NT2/D1 (cell line): Measurements from ENCODE around the gene FOXE1.

Experiments
- DNase-seq: peaks from one replicate; pipeline ENCODE4 v3.0.0-alpha.2; 2011; ENCODE audit warnings: low read depth, low spot score
- H3K27me3 ChIP-seq: 2 replicates; pipeline ENCODE4 v1.6.0; 2011; ENCODE audit warnings: mild to moderate bottlenecking; ENCODE audit not compliant: insufficient read length, insufficient read depth
- H3K36me3 ChIP-seq: 2 replicates; pipeline ENCODE4 v1.6.1; 2011; ENCODE audit warnings: mild to moderate bottlenecking, low read length, mixed read lengths; ENCODE audit not compliant: insufficient read depth, insufficient read length
- H3K4me1 ChIP-seq: 2 replicates; pipeline ENCODE4 v1.5.1; 2011; ENCODE audit not compliant: insufficient read depth, insufficient read length
- H3K4me3 ChIP-seq: 2 replicates; pipeline ENCODE4 v1.5.1; 2011; ENCODE audit warnings: low read depth; ENCODE audit not compliant: insufficient read length
- H3K9ac ChIP-seq: 2 replicates; pipeline ENCODE4 v1.6.0; 2011; ENCODE audit warnings: low read depth; ENCODE audit not compliant: insufficient read length
- H3K9me3 ChIP-seq: 2 replicates; pipeline ENCODE4 v1.5.1; 2011; ENCODE audit warnings: mild to moderate bottlenecking, low read length; ENCODE audit not compliant: insufficient read depth
- SUZ12 ChIP-seq: IDR thresholded peaks from 2 replicates; pipeline ENCODE4 v1.6.1; 2011; ENCODE audit not compliant: insufficient read length, insufficient read depth; ENCODE audit errors: extremely low read depth
- YY1 ChIP-seq: IDR thresholded peaks from 2 replicates; pipeline ENCODE4 v1.6.1; 2011; ENCODE audit not compliant: insufficient read length, insufficient read depth
- ZNF274 ChIP-seq: IDR thresholded peaks from 2 replicates; pipeline ENCODE4 v1.6.1; 2011; ENCODE audit warnings: mild to moderate bottlenecking, low read depth, low read length

FOXE1 gene

GRCh38 chr9:97858393-97858713 lies 5.3 kb downstream of the FOXE1 start:
- H3K9me3 ChIP-seq: no peaks in the 10 kb centered on the region
- peak overlapping the region; percentile 39 for H3K9ac ChIP-seq
- peaks cover 8% of the 10 kb centered on the region for H3K4me1 ChIP-seq
- no peak for DNase-seq
- H3K4me3 ChIP-seq: peak overlapping the region; percentile 2
- no peaks in the 10 kb centered on the region for H3K36me3 ChIP-seq
- H3K27me3 ChIP-seq: peaks cover 95% of the 10 kb centered on the region
- TF ChIP-seq SUZ12: peak; percentile 14
- TF ChIP-seq ZNF274: no peak
- no peak for TF ChIP-seq YY1

GRCh38 chr9:97858826-97859225 lies 5.8 kb downstream of the FOXE1 start:
- peaks cover 90% of the 10 kb centered on the region for H3K27me3 ChIP-seq
- no peak for DNase-seq
- no peaks in the 10 kb centered on the region for H3K36me3 ChIP-seq
- H3K9me3 ChIP-seq: no peaks in the 10 kb centered on the region
- no peak overlapping the region for H3K9ac ChIP-seq
- no peak overlapping the region for H3K4me3 ChIP-seq
- H3K4me1 ChIP-seq: peaks cover 8% of the 10 kb centered on the region
- TF ChIP-seq SUZ12: no peak
- no peak for TF ChIP-seq YY1
- no peak for TF ChIP-seq ZNF274

- H3K27me3 ChIP-seq: peaks cover 85% of the 10 kb centered on the region
- no peak overlapping the region for H3K9ac ChIP-seq
- H3K9me3 ChIP-seq: no peaks in the 10 kb centered on the region
- H3K36me3 ChIP-seq: no peaks in the 10 kb centered on the region
- TF ChIP-seq ZNF274 (no peak), YY1 (no peak), SUZ12 (no peak)
- no peak overlapping the region for H3K4me3 ChIP-seq
- no peak for DNase-seq
- H3K4me1 ChIP-seq: peaks cover 8% of the 10 kb centered on the region
These were observed 6.3 kb downstream of the FOXE1 start for GRCh38 chr9:97859346-97859745.

GRCh38 chr9:97860451-97861147 lies 7.6 kb downstream of the FOXE1 start:
- DNase-seq: no peak
- H3K9ac ChIP-seq: no peak overlapping the region
- H3K9me3 ChIP-seq: peaks cover 8% of the 10 kb centered on the region
- peaks cover 8% of the 10 kb centered on the region for H3K4me1 ChIP-seq
- TF ChIP-seq ZNF274: no peak
- TF ChIP-seq YY1: no peak
- TF ChIP-seq SUZ12: no peak
- no peaks in the 10 kb centered on the region for H3K36me3 ChIP-seq
- H3K27me3 ChIP-seq: peaks cover 72% of the 10 kb centered on the region
- no peak overlapping the region for H3K4me3 ChIP-seq

- Histone ChIP-seq H3K9me3 (peaks cover 13% of the 10 kb centered on the region), H3K27me3 (peaks cover 67% of the 10 kb centered on the region), H3K4me1 (peaks cover 8% of the 10 kb centered on the region), H3K9ac (no peak overlapping the region), H3K4me3 (no peak overlapping the region), H3K36me3 (no peaks in the 10 kb centered on the region)
- TF ChIP-seq YY1 (no peak), SUZ12 (no peak), ZNF274 (no peak)
- no peak for DNase-seq
These were observed 8.1 kb downstream of the FOXE1 start for GRCh38 chr9:97861148-97861475.

GRCh38 chr9:97863314-97863713 lies 10.3 kb downstream of the FOXE1 start:
- Histone ChIP-seq H3K36me3 (no peaks in the 10 kb centered on the region), H3K9me3 (peaks cover 23% of the 10 kb centered on the region), H3K4me3 (no peak overlapping the region), H3K27me3 (peaks cover 45% of the 10 kb centered on the region), H3K9ac (no peak overlapping the region), H3K4me1 (peaks cover 5% of the 10 kb centered on the region)
- DNase-seq: no peak
- TF ChIP-seq ZNF274 (no peak), SUZ12 (no peak), YY1 (no peak)

- peaks cover 34% of the 10 kb centered on the region for H3K27me3 ChIP-seq
- H3K9me3 ChIP-seq: peaks cover 23% of the 10 kb centered on the region
- TF ChIP-seq YY1: no peak
- TF ChIP-seq ZNF274: no peak
- TF ChIP-seq SUZ12: no peak
- no peak for DNase-seq
- peaks cover 9% of the 10 kb centered on the region for H3K4me1 ChIP-seq
- H3K4me3 ChIP-seq: no peak overlapping the region
- no peak overlapping the region for H3K9ac ChIP-seq
- no peaks in the 10 kb centered on the region for H3K36me3 ChIP-seq
These were observed 11.4 kb downstream of the FOXE1 start for GRCh38 chr9:97864396-97864795.
